ACHN (cell line): ENCODE results near the gene ELL.
"Not testable (repeated sequence)": the region's sequence is repeated elsewhere in the genome, so short reads cannot be mapped to it uniquely, and the experiment has no call there.

Experiments used
- DNase-seq: peaks from one replicate; pipeline ENCODE4 v3.0.0-alpha.2; 2015
- in situ Hi-C: cut with HindIII; loops from 2 replicates; pipeline ENCODE4 v1.10.0; 2017; ENCODE audit warnings: low sequenced_read_pairs, low pct_ligation_motif_present, low pct_unique_long_range_greater_than_20kb

ELL gene

DNA sequence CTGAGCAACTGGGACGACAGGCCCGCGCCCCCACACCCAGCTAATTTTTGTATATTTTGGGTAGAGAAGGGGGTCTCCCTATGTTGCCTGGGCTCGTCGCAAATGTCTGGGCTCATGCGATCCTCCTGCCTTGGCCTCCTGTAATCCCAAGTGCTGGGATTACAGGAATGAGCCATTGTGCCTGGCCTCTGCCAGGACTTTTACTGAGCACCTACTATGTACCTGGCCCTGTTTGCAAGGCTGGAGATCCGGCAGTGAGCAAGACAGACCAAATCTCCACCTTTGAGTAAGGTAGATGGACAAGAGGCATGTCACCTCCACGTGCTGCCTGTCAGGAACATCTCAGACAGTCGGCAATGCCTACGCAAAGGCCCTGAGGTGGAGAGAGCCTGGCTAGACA lies 14.6 kb upstream of the ELL start:
- DNase-seq = no peak
- in situ Hi-C loops = no loop called here

DNA sequence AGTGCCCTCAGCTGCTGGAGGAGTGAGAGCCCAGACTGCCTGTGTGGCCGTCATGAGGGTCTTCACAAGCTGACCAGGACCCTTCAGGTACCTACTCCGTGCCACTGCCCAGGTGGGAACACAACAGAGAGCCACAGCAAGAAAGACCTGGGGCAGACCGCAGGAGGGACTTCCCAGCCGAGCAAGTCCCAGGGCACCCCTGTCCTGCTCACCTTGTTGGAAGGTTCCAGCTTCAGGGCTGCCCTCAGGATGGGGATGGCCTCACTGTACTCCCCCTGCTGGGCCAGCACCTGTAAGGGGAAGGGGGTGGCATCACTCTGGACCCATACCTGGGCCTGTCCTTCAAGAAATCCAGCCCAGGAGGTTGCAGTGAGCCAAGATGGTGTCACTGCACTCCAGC lies 11.2 kb upstream of the ELL start:
- DNase-seq = no peak
- in situ Hi-C loops = no loop called here

DNA sequence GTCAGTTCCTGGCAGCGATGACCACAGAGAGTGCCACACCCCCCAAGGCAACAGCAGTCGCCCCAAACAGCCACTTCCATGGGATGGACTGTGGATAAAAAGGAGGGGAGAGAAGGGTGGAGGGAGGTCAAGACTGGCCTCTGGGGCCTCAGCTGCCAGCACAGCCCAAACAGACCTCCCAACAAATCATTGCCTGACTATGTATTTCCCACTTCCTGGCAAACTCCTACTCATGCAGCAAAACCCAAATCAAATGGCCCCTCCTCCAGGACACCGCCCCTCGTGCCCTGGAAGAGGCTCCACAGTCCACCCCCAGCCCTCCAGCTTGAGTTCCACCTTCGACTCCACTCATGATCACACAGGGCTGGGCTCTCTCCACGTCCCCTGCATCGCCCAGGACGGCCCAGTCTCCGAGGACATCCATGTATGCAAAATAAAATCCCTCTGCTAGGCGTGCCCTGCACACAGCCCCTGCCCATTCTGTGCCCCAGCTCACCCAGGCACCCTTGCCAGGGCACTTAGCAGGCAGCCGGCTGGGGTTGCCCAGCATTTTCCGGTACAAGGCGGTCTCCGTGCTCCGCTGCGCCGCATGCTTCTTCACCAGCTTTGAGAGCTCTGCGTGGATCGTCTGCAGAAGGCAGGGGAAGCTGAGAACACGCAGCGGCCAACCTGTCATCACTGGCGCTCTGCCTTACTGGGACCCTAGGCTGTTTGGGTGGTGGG lies 10.5 kb upstream of the ELL start:
- in situ Hi-C loops = no loop called here
- no peak for DNase-seq

DNA sequence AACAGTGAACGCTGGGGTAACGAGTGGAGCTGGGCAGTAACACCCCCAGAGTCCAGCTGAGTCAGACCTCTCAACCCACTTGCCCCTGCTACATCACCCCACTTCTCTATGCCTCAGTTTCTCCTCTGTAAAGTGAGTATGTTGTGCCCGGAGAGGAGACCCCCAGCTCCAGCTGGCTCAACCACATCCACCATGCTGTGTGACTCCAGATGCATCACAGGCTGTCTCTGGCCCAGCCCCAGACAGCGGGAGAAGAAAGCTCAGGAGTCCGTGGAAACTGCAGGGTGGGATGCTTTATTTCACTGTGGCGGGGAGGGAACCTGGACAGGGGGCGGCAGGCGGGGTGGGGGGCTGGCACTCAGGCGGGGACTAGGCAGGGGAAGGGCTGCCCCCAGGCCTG lies 9.6 kb upstream of the ELL start:
- DNase-seq = no peak
- in situ Hi-C loops = no loop called here

DNA sequence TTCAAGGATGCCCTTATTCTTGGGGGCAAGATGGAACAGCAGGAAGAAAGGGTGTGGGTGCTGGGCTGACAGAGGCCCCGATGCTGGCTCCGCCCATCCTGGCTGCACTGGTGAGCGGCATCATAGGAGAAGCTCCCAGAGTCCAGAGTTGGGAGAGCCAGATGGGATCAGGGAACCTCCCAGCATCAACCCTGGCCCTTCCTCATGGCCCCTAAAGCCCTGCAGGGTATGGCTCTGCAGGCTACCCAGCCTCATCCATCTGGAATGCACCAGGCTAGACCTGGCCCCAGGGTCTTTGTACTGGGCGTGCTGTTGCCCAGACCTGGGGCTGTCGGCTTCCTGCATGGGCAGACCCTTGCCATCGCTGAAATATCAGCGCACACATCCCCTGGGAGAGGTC lies 7.9 kb upstream of the ELL start:
- in situ Hi-C loops = no loop called here
- no peak for DNase-seq

DNA sequence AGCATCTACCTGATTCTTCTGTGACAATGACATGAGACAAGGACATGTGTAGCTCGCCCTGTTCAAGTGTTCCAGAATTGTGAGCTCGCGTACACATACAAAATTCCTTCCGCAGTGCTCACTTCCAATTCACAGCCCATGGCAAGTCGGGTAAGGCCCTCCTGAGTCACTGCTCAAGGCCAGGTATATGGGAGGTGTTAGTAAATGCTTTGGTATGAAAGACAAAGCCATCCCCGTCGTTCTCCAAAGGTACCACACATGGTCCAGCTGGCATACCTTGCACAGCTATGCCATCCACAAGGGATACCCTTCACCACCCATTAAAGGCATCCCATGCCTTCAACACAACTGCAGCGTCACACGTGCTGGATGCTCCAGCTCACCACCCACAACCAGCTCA lies 4.4 kb upstream of the ELL start:
- DNase-seq = no peak
- in situ Hi-C loops = no loop called here

DNA sequence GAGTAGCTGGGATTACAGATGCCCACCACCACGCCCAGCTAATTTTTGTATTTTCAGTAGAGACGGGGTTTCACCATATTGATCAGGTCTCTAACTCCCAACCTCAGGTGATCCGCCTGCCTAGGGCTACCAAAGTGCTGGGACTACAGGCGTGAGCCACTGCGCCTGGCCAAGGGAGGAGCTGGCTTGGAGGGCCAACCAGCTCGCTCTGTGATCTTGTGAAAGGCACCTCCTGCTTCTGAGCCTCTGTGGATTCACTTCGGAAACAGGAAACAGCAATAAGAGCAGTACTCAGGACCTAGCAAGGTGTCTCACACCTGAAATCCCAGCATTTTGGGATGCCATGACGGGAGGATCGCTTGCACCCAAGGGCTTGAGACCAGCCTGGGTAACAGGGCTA lies 2.0 kb upstream of the ELL start:
- in situ Hi-C loops = no loop called here
- DNase-seq = no peak

DNA sequence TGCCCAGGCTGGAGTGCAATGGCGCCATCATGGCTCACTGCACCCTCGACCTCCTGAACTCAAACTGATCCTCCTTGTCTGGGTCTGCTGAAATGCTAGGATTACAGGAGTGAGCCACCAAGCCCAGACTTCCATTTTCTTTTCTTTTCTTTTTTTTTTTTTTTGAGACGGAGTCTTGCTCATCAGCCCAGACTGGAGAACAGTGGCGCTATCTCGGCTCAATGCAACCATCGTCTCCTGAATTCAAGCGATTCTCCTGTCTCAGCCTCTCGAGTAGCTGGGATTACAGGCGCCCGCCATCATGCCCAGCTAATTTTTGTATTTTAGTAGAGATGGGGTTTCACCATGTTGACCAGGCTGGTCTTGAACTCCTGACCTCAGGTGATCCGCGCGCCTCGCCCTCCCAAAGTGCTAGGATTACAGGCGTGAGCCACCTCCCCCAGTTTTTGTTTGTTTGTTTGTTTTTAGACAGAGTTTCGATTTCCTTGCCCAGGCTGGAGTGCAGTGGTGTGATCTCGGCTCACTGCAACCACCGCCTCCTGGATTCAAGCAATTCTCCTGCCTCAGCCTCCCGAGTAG lies 1.1 kb upstream of the ELL start:
- in situ Hi-C loops, DNase-seq: not testable (repeated sequence)

DNA sequence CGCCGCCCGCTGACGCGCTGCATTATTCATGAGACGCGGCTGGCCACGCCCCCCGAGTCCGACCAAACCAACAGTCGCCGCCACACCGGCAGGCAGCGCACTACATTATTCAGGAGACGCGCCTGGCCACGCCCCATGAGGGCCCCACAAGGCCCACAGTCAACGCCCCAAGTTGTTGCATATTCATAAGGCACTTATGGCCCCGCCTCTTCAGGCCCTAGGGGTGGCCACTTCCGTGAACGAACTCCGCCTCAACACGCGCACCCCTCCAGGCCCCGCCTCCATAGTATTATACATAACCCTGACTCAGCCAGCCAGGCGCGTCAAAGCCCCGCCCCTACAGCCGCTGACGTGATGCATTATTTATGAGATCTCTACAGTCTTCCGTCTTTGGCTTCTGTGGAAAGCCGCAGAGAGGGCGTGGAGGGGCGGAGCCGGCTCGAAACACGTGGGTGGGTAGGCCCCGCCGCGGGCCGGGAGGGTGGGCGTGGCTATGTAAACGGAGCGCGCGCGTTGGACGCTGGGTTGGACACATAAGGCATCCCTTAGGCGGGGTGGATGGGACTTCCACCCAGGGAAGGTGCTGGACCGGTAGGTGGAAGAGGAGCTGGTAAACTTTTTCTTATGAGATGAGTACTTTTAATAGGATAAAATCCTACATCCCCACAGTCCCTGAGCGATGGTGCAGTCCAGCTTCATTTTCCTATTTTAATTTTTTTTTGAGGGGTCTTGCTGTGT lies 423 bp upstream of the ELL start:
- in situ Hi-C loops = no loop called here
- peak; percentile 99 for DNase-seq

DNA sequence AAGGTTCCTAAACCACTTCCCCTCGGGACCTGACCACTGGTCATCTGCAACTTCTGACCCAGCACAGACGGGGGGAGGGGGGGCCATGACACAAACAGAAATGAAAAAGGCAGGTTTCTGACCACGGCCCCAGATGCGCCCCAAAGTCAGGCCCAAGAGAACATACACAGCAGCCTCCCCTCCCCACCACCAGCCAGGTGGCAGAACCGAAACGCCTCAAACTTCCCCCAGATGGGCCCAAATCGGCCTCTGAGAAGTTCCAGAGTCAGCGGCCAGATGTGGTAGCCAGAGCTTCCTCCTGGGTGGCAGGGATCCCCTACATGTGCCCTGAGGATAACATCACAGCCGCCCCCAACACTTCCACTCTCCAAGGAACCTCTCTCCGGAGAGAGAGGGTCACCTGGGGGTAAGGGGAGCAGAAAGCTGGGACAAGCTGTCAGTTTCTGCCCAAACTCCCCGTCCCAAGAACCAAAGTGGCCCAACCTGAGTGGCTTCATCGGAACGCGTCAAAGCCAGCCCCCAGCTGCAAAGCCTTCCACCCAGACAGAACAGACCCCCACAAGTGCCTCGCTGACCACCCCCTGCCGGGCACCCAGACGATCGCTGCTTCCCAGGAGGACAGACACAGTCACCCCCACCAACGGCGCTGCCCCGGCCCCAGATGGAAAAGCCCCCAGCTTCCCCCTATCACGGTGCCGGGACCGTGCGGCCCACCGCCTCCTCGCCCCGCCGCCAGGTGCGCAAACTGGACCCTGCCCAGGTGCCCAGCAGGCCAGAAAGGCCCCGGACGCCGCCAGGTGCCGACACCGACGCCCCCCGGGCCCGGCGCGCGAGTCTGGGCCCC lies 800 bp downstream of the ELL start:
- DNase-seq = no peak
- in situ Hi-C loops = no loop called here

DNA sequence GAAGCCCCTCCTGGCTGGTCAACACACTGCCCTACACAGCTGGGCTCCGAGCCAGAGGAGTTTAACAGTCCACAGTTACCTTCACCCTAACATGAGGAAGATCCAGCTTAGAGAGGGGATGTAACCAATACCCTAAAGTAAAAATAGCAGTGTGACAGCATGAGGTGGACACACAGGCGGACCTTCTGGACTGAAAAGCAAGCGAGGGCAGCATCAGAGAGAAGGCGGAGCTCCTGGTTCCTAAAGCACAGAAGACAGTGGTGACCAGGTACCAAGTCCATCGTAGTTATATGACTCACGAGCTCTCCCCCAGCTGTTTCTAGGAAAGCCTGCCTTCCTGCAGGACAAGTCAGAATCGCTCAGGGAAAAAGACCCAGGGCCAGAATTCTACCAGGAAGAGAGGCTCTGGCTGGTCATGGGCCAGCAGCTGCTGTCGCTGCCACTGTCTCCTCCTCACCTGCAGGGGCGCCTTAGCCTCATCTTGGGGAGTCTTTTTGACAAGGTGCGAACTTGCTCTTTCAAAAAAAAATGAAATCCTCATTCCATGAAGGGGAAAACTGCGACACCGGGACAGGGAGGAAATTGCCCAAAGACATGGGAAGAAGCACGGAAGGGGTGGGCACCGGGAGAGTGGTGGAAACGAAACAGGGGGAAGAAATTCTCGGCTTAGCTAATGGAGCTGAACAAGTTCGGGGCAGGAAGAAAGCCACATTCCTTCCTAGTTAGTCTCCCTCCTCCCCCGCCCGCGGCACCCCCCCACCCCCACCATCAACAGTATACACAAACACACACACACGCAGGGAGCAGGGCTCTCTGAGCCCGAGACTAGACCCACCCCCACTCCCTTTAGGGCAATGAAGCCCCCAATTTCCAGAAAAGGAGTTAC lies 1.7 kb downstream of the ELL start:
- in situ Hi-C loops = no loop called here
- peak; percentile 75 for DNase-seq

DNA sequence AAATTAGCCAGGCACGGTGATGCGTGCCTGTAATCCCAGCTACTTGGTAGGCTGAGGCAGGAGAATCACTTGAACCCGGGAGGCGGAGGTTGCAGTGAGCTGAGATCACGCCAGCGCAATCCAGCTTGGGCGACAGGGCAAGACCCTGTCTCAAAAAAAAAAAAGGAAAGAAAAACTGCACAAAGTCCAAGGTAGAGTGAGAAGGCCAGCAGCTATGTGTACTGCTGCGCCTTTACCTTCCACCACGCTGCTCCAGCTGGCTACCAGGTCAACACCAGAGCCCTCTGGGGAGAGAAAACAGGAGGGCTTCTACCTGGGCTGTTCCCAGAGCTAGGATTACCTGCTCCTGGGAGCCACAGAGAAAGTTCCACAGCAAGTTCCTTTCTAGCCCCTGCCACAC lies 3.2 kb downstream of the ELL start:
- in situ Hi-C loops = no loop called here
- no peak for DNase-seq

DNA sequence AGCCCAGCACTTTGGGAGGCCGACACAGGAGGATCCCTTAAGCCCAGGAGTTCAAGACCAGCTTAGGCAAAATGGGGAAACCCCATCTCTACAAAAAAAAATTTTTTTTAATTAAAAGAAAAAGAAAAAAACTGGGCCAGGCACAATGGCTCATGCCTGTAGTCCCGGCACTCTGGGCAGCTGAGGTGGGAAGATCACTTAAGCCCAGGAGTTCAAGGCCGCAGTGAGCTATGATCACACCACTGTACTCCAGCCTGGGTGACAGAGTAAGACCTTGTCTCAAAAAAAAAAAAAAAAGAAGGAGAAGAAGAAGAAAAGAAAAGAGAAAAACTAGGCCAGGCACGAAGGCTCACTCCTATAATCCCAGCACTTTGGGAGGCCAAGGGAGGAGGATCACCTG lies 4.3 kb downstream of the ELL start:
- in situ Hi-C loops = no loop called here
- no peak for DNase-seq

DNA sequence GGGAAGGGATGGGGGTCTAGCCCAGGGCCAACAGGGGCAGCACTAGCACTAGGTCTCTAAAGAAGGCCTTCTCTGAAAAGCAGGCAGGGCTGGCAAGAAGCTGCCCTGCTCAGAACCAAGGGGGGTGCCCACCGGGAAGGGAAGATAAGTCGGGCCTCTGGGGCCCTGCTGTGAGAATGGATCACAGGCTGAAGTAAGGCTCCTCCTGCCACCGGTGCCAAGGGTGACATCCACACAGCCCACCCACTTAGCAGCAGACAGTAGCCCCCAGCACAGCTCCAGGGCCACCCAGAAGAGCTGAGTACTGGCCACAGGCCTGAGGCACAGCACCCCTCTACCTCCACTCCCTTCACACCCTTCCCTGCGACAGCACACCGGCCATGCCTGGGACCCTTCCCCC lies 5.9 kb downstream of the ELL start:
- in situ Hi-C loops = no loop called here
- DNase-seq = no peak

DNA sequence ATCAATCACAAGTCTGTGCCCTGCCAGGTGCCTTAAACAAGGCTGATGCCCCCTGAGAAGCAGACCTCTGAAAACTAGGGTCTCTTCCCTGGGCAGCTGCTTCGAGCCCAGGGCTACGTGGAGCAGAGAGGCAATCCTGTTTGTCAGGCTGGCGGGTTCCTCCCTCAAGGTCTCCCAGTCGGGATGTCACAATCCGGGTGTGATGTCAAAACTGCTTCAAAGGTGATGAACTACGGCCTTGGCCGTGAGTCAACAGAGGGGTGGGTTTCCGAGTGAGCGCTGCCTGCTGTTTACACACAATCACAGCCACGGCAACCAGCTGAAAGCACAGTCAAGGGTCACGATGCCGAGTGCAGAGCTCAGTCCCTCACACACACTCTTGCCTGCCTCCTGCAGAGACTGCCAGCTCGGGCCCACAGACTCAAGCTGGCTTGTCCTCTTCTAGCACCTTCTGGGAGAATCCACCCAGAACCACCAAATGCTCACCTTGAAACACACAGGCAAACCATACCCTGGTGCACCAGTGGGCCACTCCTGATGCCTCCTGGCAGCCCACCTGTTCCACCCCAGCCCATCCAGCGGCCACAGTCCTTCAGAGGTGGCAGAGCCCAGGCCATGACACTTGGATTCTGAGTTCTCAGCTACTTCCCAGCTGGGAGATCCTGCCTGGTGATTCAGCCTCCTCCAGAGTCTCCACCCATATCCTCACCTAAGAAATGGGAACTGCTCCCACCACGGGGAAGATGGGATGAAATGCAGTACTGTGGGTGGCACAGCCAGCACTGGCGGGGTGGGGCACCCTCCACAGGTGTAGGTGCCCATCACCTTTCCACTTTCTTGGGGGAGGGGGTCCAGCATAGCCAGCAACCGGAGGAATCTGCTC lies 6.8 kb downstream of the ELL start:
- DNase-seq = no peak
- in situ Hi-C loops = no loop called here

DNA sequence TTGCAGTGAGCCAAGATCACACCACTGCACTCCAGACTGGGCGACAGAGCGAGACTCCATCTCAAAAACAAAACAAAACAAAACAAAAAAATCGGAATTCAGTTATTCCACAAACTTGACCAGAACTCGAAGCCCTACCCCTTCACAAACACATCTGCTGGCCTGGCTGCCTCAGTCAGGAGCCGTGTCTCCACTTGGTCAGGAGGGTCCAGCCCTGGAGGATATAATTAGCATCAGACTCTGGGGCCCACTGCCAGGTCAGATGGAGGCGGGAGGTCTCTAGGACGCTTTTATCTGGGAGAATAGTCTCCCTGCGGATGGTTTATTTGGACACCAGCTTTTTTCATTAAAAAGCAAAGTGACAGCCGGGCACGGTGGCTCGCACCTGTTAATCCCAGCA lies 8.0 kb downstream of the ELL start:
- DNase-seq = no peak
- in situ Hi-C loops = no loop called here

DNA sequence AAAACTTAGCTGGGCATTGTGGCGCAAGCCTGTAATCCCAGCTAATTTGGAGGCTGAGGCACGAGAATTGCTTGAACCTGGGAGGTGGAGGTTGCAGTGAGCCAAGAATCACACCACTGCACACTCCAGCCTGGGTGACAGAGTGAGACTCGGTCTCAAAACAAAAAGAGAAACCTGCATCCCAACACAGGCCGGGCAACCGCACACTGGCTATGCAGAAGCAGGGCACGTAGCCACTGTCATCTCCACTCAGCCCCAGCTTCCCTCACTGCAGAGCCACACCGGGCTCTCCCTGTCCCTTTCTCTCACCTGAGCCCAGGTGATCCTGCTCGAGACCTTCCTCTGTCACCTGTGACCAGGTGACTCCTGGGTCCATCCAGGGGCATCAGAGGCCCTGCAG lies 11.7 kb downstream of the ELL start:
- in situ Hi-C loops = no loop called here
- DNase-seq = no peak
